Frontal cortex (tissue), 4 donors: ENCODE measurements around the gene BRCC3. TPM values are rescaled to one million over a fixed set of nuclear protein-coding genes. Genes with fewer than 3 reads are reported as not detected.

ENCODE experiments used
- DNase-seq, 2 donors: peaks; one replicate each; pipeline ENCODE4 v3.0.0; 2012; ENCODE audit warnings: low spot score in 2 of 2
- FAIRE-seq: peaks from 2 replicates; lab custom pipeline; 2012; peaks lifted over from hg19 to GRCh38; lab: Jason Lieb, UNC
- total RNA-seq: library from RNA; depleted of rRNA; stranded (reverse); fragments of >200 nt; gene quantifications from one replicate; pipeline ENCODE4 v1.2.3, GENCODE V29; 2014
- donor health status: control.
- donor health status: control.
- donor health status: control.

BRCC3 gene
- 18.3 TPM for total RNA-seq

GRCh38 chrX:155070975-155071693 lies at the start of gene BRCC3, which contains the start of the genes CMC4 and MTCP1:
Gene BRCC3, plus strand, starts transcription at chrX:155071508. Its CDS starts 20 bp downstream, at chrX:155071528.
Gene CMC4, minus strand, starts transcription at chrX:155071136. Its CDS starts 7,113 bp downstream, at chrX:155064023.
Gene MTCP1, minus strand, starts transcription at chrX:155071136. Its CDS starts 5,126 bp downstream, at chrX:155066010.
- DNase-seq, result peak; percentile 84 to 90
- FAIRE-seq, result no peak

- FAIRE-seq (no peak), DNase-seq (no peak)
These were observed 48.7 kb upstream of the BRCC3 start, which contains the start of gene F8 for GRCh38 chrX:155022585-155022984. Gene F8, minus strand, starts transcription at chrX:155022723. Its CDS starts 171 bp downstream, at chrX:155022552.

- DNase-seq, result no peak
- no peak for FAIRE-seq
These were observed 47.1 kb upstream of the BRCC3 start for GRCh38 chrX:155023907-155024833.

- DNase-seq, result no peak
- no peak for FAIRE-seq
These were observed 44.9 kb upstream of the BRCC3 start for GRCh38 chrX:155026420-155026726.

- no peak for FAIRE-seq
- DNase-seq, result peak; percentile 68 to 72
These were observed 44.4 kb upstream of the BRCC3 start, which contains the start of gene FUNDC2 for GRCh38 chrX:155026727-155027508. Gene FUNDC2, plus strand, starts transcription at chrX:155026844. Its CDS starts 95 bp downstream, at chrX:155026939.

GRCh38 chrX:155027509-155028066 lies 43.7 kb upstream of the BRCC3 start:
- no peak for DNase-seq
- no peak for FAIRE-seq

- DNase-seq (no peak), FAIRE-seq (no peak)
These were observed 43.2 kb upstream of the BRCC3 start for GRCh38 chrX:155028129-155028528.

GRCh38 chrX:155028877-155029291 lies 42.4 kb upstream of the BRCC3 start:
- DNase-seq, result no peak
- no peak for FAIRE-seq

GRCh38 chrX:155031657-155032056 lies 39.7 kb upstream of the BRCC3 start:
- DNase-seq (no peak), FAIRE-seq (no peak)

- FAIRE-seq, result no peak
- no peak for DNase-seq
These were observed 35.6 kb upstream of the BRCC3 start for GRCh38 chrX:155035688-155036087.

GRCh38 chrX:155046129-155046810 lies 25.0 kb upstream of the BRCC3 start:
- no peak for FAIRE-seq
- DNase-seq, result no peak

- FAIRE-seq (no peak), DNase-seq (no peak)
These were observed 24.3 kb upstream of the BRCC3 start for GRCh38 chrX:155046811-155047528.

GRCh38 chrX:155048977-155049619 lies 22.2 kb upstream of the BRCC3 start:
- no peak for DNase-seq
- no peak for FAIRE-seq

- FAIRE-seq (no peak), DNase-seq (no peak)
These were observed 18.4 kb upstream of the BRCC3 start for GRCh38 chrX:155052738-155053498.

- FAIRE-seq (no peak), DNase-seq (no peak)
These were observed 17.7 kb upstream of the BRCC3 start for GRCh38 chrX:155053656-155054055.

- FAIRE-seq (no peak), DNase-seq (no peak)
These were observed 17.1 kb upstream of the BRCC3 start for GRCh38 chrX:155054255-155054654.

GRCh38 chrX:155055494-155055893 lies 15.8 kb upstream of the BRCC3 start:
- FAIRE-seq (no peak), DNase-seq (no peak)
